IPS-18a (cell line): ENCODE data around the gene SDR39U1.

Source experiments
- H3K27ac ChIP-seq: one replicate; pipeline ENCODE4 v1.5.1; 2013; ENCODE audit warnings: low read length
- H3K27me3 ChIP-seq: one replicate; pipeline ENCODE4 v1.6.1; 2013; ENCODE audit warnings: mild to moderate bottlenecking, low read length; ENCODE audit not compliant: control insufficient read depth, insufficient read depth
- H3K36me3 ChIP-seq: one replicate; pipeline ENCODE4 v1.6.1; 2013; ENCODE audit warnings: low read depth, low read length; ENCODE audit not compliant: control insufficient read depth
- H3K4me1 ChIP-seq: one replicate; pipeline ENCODE4 v1.6.1; 2013; ENCODE audit warnings: low read depth, low read length; ENCODE audit not compliant: control insufficient read depth
- H3K4me3 ChIP-seq: one replicate; pipeline ENCODE4 v1.5.1; 2013; ENCODE audit warnings: low read length
- H3K9ac ChIP-seq: one replicate; pipeline ENCODE4 v1.6.1; 2013; ENCODE audit warnings: mild to moderate bottlenecking, low read length, moderate library complexity
- H3K9me3 ChIP-seq: one replicate; pipeline ENCODE4 v1.6.1; 2013; ENCODE audit warnings: low read depth, low read length; ENCODE audit not compliant: control insufficient read depth

Gene SDR39U1

GRCh38 chr14:24399999-24400718 lies 42.4 kb downstream of the SDR39U1 start:
- Histone ChIP-seq H3K27me3 (peaks cover 5% of the 10 kb centered on the region), H3K4me1 (peaks cover 12% of the 10 kb centered on the region), H3K27ac (no peak overlapping the region), H3K9me3 (no peaks in the 10 kb centered on the region), H3K9ac (no peak overlapping the region), H3K4me3 (peak overlapping the region; percentile 73), H3K36me3 (no peaks in the 10 kb centered on the region)

DNA sequence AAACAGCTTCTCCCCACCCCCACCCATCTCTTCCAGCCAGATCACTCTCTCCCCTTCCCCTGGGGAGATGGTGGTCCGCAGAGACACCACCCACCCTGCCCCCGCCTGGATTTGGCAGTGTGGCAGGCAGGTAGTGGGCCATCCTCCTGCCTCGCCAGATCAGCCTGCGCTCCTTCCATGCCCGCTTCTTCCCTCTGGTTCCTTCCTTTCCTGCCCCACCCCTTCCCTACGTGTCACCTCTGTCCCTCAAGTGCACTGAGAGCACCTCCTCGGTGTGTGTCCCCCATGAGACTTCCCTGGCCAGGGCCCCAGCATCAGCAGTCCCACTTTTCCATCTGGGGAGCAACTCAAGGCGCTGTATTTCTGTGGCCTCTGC lies 43.1 kb downstream of the SDR39U1 start:
- Histone ChIP-seq H3K9me3 (no peaks in the 10 kb centered on the region), H3K4me1 (peaks cover 12% of the 10 kb centered on the region), H3K9ac (peak overlapping the region; percentile 58), H3K27me3 (peaks cover 5% of the 10 kb centered on the region), H3K4me3 (peak overlapping the region; percentile 73), H3K36me3 (no peaks in the 10 kb centered on the region), H3K27ac (no peak overlapping the region)

DNA sequence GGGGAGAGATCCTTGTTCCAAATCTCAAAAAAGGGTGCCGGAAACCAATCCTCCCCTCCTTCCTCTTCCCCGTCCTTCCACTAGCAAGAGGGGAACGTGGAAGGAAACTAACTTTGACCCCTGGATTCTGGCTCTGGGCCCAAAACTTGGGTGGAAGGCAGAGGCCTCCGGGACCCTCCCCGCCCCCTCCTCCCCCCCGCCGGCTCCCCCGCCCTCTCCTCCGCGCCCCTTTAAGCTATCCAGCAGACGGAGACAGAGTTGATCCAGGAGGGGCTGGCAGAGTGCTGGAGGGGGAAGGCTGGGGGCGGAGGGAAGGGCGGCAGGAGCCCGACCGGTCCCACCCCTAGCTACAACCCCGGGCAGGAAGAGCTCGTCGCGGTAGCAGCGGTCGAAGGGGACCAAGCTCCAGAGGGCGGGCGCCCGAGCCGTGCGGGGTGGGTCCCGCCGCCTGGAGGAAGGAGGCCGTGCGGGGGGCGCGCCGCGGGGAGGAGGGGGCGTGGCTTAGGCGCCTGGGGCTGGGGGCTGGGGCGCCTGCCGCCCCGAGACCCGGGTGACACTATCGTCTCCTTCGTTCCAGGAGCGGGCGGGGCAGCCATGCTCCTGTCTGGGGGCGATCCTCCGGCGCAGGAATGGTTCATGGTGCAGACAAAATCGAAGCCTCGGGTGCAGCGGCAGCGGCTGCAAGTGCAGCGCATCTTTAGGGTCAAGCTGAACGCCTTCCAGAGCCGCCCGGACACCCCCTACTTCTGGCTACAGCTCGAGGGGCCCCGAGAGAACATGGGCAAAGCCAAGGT lies 43.7 kb downstream of the SDR39U1 start, which contains the start of gene NYNRIN:
TSS of gene NYNRIN (plus strand) at position 351 of the 794 bp plus-strand sequence. CDS start at position 595, 244 bp downstream.
- Histone ChIP-seq H3K27me3 (peaks cover 5% of the 10 kb centered on the region), H3K4me3 (peak within 1 kb of the TSS; percentile 73), H3K4me1 (peaks cover 12% of the 10 kb centered on the region), H3K36me3 (no peaks in the 10 kb centered on the region), H3K9ac (peak within 1 kb of the TSS; percentile 58), H3K27ac (no peak within 1 kb of the TSS), H3K9me3 (no peaks in the 10 kb centered on the region)

GRCh38 chr14:24398293-24398652 lies 44.3 kb downstream of the SDR39U1 start:
- Histone ChIP-seq H3K4me1 (peaks cover 12% of the 10 kb centered on the region), H3K27ac (no peak overlapping the region), H3K9me3 (no peaks in the 10 kb centered on the region), H3K27me3 (peaks cover 5% of the 10 kb centered on the region), H3K4me3 (peak overlapping the region; percentile 73), H3K9ac (no peak overlapping the region), H3K36me3 (no peaks in the 10 kb centered on the region)

DNA sequence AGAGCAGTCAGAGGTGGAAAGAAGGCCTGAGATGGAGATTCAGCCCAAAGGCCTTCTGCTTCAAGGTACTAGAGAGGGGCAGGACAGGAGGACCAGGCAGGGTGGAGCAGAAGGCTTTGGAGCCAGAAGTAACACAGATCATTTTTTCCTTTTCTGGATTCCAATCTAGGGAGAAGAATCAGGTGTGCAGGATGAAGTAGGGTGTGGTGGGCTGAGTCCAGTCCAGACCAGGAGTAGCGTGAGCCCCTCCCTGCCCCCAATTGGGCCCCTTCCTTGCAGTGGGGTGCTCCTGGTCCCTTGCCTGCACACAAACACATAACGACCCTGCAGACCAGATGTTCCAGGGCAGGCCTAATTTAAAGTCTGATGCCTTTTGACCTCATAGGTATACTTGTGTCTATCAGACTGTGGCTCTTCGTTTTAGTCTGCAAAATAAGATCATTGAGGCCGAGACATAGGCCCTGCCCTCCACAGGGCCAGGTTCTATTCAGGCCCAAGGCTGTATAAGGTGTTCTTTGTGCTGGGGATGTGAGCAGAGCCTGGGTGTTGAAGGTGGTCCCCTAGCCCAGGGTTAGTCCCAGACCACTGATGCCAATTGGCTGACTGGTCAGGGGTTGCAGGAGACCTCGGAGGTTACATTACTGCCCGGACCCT lies 44.8 kb downstream of the SDR39U1 start:
- Histone ChIP-seq H3K36me3 (no peaks in the 10 kb centered on the region), H3K9me3 (no peaks in the 10 kb centered on the region), H3K4me1 (peaks cover 14% of the 10 kb centered on the region), H3K4me3 (peak overlapping the region; percentile 73), H3K9ac (no peak overlapping the region), H3K27me3 (peaks cover 5% of the 10 kb centered on the region), H3K27ac (no peak overlapping the region)

DNA sequence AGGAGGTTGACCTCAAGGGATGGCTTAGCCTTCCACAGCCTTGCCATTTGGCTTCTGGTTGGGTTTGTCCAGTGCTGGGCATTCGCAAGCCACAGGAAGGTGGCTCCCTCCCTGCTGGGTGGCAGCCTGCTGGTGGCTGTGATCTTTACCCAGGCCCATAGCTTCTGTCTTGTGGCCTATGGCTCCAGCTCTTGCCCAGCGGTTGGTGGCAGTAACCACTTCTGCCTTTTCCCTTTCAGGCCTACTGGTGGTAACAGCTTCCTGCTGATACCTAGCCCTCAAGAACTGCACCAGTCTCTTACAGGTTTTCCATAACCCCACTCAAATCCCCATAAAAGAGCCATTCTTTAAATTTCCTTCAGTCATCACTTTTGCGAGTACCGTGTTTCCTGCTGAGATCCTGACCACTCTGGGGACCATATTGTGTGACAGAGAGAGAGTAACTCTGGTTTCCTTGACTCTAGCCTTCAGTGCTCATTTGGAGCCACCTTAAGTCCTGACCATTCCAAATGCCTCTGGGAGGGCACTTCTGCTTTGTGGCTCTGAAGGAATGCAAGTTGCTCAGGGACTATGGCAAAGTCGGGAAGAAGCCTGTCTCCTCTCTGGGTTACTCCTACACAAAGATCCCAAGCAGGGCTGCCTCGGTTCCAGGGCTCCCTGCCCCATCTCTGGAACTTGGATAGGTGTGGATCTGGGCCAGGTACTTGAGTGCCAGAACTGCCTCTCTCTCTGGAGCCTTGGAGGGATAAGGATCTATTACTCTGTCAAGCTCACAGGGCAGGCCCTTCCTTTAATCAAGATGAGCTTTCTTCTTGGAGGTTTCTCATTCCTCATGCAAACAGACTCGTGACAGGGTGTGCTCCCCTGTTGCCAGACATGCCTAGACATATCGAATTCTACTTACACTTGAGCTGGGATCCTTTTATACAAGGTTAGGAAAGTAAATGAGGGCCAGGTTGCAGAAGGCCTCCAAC lies 46.7 kb downstream of the SDR39U1 start:
- Histone ChIP-seq H3K27ac (no peak overlapping the region), H3K27me3 (peaks cover 5% of the 10 kb centered on the region), H3K9me3 (no peaks in the 10 kb centered on the region), H3K4me3 (no peak overlapping the region), H3K36me3 (no peaks in the 10 kb centered on the region), H3K9ac (no peak overlapping the region), H3K4me1 (peaks cover 19% of the 10 kb centered on the region)

DNA sequence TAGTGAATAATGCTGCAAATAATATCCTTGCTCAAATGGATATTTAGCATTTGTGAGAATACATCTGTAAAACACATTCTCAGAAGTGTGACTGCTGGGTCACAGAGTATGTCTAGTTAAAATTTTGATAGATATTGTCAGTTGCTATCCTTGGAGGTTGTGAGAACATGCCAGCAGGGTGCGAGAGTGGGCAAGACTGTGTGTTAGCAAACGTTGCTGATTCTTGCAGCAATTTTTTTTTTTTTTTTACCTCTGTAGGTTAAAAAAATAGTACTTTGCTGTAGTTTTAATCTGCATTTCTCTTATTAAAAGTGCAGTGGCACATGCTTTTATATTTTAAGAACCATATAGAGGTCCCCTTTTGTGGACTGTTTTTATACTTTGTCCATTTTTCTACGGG lies 48.3 kb downstream of the SDR39U1 start:
- Histone ChIP-seq H3K4me1 (peaks cover 13% of the 10 kb centered on the region), H3K9me3 (no peaks in the 10 kb centered on the region), H3K4me3 (no peak overlapping the region), H3K36me3 (no peaks in the 10 kb centered on the region), H3K27me3 (no peaks in the 10 kb centered on the region), H3K27ac (no peak overlapping the region), H3K9ac (no peak overlapping the region)

GRCh38 chr14:24392325-24393091 lies 50.1 kb downstream of the SDR39U1 start:
- Histone ChIP-seq H3K36me3 (no peaks in the 10 kb centered on the region), H3K4me1 (peaks cover 10% of the 10 kb centered on the region), H3K9ac (no peak overlapping the region), H3K27ac (no peak overlapping the region), H3K4me3 (no peak overlapping the region), H3K27me3 (no peaks in the 10 kb centered on the region), H3K9me3 (no peaks in the 10 kb centered on the region)

DNA sequence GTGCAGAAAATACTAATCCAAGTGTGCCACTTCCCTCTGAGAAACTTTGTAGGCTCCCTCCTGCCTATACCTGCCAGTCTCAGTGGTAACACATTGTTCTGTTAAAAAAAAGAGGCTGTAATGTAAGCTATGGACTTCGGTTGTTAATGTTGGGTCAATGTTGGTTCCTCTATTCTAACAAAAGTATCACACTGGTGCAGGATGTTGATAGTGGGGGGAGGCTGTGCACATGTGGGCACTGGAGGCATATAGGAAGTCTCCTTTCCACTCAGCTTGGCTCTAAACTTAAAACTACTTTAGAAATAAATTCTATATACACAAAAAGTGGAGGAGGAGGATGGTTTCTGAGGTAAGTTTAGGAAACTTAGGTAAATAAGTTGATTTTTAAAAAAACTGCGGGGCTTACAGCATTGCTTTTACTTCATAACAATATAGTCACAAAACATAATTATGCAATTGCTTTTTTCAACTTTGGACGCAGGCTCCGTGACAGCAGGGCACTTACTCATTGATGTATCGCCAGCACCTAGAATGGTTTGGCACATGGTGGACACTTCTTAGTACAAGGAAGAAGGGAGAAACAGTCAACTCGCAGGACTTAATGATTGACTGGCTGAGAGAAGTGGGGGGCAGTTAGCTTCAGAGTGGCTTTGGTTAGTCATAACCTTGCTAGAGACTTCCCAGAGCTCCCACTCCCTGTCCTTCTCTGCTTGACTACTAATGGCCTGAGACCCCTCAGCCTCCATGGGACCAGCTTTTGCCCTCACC lies 51.7 kb downstream of the SDR39U1 start:
- Histone ChIP-seq H3K27ac (no peak overlapping the region), H3K36me3 (no peaks in the 10 kb centered on the region), H3K9me3 (no peaks in the 10 kb centered on the region), H3K27me3 (no peaks in the 10 kb centered on the region), H3K4me3 (no peak overlapping the region), H3K9ac (no peak overlapping the region), H3K4me1 (peaks cover 10% of the 10 kb centered on the region)
